Adipocyte (in vitro differentiated cells): ENCODE measurements around the gene ERBB4.
A peak's percentile ranks its signal among the peaks of the same experiment; 100 is the strongest.

Experiments used
- DNase-seq: peaks from one replicate; pipeline ENCODE4 v3.0.0-alpha.2; 2015; ENCODE audit warnings: low read depth
- H3K27me3 ChIP-seq: replicated peaks from 2 replicates; pipeline ENCODE4 v1.7.0; 2013; ENCODE audit warnings: mild to moderate bottlenecking, low read length, moderate library complexity; ENCODE audit not compliant: control insufficient read depth, insufficient read depth
- H3K36me3 ChIP-seq: 2 replicates; pipeline ENCODE4 v1.7.0; 2013; ENCODE audit warnings: low read length, mild to moderate bottlenecking, moderate library complexity; ENCODE audit not compliant: control insufficient read depth, insufficient read depth, severe bottlenecking
- H3K4me1 ChIP-seq: 2 replicates; pipeline ENCODE4 v1.7.0; 2013; ENCODE audit warnings: mild to moderate bottlenecking, low read length, moderate library complexity; ENCODE audit not compliant: control insufficient read depth, insufficient read depth
- H3K4me3 ChIP-seq: 2 replicates; pipeline ENCODE4 v1.7.0; 2013; ENCODE audit warnings: mild to moderate bottlenecking, low read length, moderate library complexity
- H3K9ac ChIP-seq: 2 replicates; pipeline ENCODE4 v1.7.0; 2013; ENCODE audit warnings: mild to moderate bottlenecking, low read length, moderate library complexity
- H3K9me3 ChIP-seq: 2 replicates; pipeline ENCODE4 v1.7.0; 2013; ENCODE audit warnings: mild to moderate bottlenecking, low read length, moderate library complexity; ENCODE audit not compliant: control insufficient read depth

ERBB4 gene

DNA sequence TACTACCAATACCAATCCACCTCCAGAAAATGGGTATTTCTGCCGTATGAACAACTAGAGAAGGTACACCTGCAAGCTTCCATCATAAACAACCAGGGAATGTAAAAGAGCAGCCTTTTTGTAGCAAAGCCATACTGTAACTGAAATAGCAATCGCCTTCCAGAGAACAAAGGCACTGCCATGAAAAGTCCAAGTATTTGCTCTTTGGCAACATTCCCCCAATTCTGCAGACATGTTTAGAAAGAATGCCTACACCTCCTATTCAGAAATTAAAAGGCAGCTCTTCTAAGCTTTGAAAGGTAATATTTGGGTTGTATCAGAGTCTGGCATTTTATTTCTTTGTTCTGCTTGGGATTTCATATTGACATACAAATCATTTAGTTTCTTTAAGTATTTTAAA lies 487.7 kb downstream of the ERBB4 start:
- Histone ChIP-seq H3K4me1 (no peaks in the 10 kb centered on the region), H3K9ac (no peak overlapping the region), H3K36me3 (no peaks in the 10 kb centered on the region), H3K4me3 (no peak overlapping the region), H3K27me3 (no peaks in the 10 kb centered on the region), H3K9me3 (peaks cover 21% of the 10 kb centered on the region)
- no peak for DNase-seq

GRCh38 chr2:212042562-212042961 lies 496.0 kb downstream of the ERBB4 start:
- no peaks in the 10 kb centered on the region for H3K27me3 ChIP-seq
- no peaks in the 10 kb centered on the region for H3K36me3 ChIP-seq
- no peak overlapping the region for H3K9ac ChIP-seq
- no peak for DNase-seq
- H3K4me1 ChIP-seq, result no peaks in the 10 kb centered on the region
- H3K9me3 ChIP-seq, result no peaks in the 10 kb centered on the region
- H3K4me3 ChIP-seq, result no peak overlapping the region

- Histone ChIP-seq H3K4me1 (peaks cover 12% of the 10 kb centered on the region), H3K27me3 (no peaks in the 10 kb centered on the region), H3K4me3 (no peak overlapping the region), H3K9ac (no peak overlapping the region), H3K36me3 (no peaks in the 10 kb centered on the region), H3K9me3 (no peaks in the 10 kb centered on the region)
- no peak for DNase-seq
Observed at GRCh38 chr2:212037062-212037461, 501.5 kb downstream of the ERBB4 start.

DNA sequence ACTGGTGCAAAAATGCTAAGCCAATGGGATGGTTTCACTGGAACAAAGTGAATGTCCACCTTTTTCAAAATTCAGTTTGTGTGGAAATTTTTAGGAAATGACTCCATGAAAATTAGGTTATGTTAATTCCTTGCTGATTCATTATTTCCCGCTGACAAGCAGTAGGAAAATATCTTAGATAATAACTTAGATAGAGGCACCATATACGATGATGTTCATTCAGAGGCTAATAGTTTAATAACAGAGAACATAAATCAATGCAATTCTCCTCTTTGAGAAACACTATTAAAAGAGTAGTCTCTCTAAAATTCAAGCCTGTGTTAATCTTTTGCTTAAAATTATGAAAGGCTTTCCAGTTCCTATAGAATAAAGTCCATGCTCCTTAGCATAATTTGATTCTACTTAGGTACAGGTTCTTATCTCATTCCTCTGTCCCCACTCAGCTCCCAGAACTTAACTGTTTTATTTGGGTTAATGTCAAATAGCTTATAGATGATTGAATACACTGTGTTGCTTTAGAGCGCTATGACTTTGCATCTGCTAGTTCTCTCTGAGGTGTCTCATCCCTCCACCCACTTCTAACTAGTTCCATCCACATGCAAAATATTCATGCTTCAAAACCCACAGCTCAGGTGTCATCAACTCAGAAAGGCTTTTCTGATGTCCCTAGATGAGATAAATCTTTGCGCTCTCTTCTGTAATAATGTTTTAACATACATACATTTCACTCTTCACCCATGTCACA lies 503.6 kb downstream of the ERBB4 start:
- Histone ChIP-seq H3K9ac (no peak overlapping the region), H3K36me3 (no peaks in the 10 kb centered on the region), H3K4me3 (no peak overlapping the region), H3K9me3 (no peaks in the 10 kb centered on the region), H3K27me3 (no peaks in the 10 kb centered on the region), H3K4me1 (peaks cover 20% of the 10 kb centered on the region)
- DNase-seq, result no peak

DNA sequence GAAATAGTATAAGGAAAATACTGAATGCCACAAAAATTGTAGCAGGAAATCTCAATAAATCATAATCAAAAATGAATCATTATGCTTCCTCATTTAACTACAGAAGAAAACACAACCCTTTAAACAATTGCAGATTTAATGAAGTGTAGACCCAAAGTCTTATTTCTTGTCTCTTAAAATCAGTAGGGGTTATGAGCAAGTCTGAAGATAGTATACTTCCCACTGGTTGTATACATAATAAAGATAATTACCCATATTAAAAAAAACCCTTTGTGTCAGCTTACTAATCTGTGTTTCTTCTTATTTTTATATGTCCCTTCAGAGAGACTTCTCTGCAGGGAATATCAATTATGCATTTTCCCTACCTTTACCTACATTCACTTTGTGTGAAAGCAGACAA lies 504.7 kb downstream of the ERBB4 start:
- Histone ChIP-seq H3K9ac (no peak overlapping the region), H3K4me1 (peaks cover 20% of the 10 kb centered on the region), H3K9me3 (no peaks in the 10 kb centered on the region), H3K36me3 (no peaks in the 10 kb centered on the region), H3K4me3 (no peak overlapping the region), H3K27me3 (no peaks in the 10 kb centered on the region)
- no peak for DNase-seq

- Histone ChIP-seq H3K4me3 (peak overlapping the region; percentile 64), H3K36me3 (no peaks in the 10 kb centered on the region), H3K4me1 (peaks cover 30% of the 10 kb centered on the region), H3K9me3 (no peaks in the 10 kb centered on the region), H3K27me3 (no peaks in the 10 kb centered on the region), H3K9ac (peak overlapping the region; percentile 52)
- DNase-seq, result peak; percentile 73
Observed at GRCh38 chr2:212032536-212033219, 505.9 kb downstream of the ERBB4 start.

DNA sequence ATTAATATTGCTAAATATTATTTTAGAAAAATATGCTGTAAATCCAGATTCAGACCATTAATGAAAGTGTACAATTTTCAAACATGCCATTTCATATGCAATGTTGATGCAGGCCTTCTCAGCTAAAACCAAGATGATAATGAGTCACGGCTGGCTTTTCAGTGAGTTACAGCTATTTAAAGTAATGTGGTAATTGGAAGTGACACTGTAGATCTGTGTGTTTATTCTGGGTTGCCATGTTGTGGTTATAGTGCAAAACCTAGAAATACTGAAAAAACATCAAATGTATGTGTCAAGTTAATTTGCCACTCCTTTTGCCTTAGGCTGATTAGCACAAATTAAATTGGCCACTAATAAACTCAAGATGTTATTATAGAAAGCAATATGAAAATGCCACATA lies 506.6 kb downstream of the ERBB4 start:
- peaks cover 36% of the 10 kb centered on the region for H3K4me1 ChIP-seq
- H3K9ac ChIP-seq, result peak overlapping the region; percentile 52
- H3K27me3 ChIP-seq, result no peaks in the 10 kb centered on the region
- no peaks in the 10 kb centered on the region for H3K9me3 ChIP-seq
- H3K36me3 ChIP-seq, result no peaks in the 10 kb centered on the region
- peak overlapping the region; percentile 64 for H3K4me3 ChIP-seq
- peak; percentile 92 for DNase-seq

DNA sequence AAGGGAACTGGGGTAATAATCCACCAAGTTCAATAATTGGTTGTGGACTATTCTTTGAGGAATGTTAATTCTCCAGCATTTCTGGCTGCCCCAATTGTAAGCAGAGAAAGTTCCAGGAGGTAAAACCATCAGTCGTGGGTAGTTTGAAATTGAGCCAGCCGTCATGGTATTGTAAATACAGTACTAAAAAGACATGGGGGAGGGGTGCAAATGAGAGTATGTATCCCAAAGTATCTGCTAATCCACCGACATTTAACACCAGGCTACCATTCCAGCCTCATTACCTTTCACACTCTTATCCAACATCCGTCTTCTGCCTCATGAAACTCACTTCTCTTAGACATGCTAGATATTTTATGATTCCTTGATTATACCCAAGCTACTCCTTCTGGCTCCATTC lies 507.9 kb downstream of the ERBB4 start:
- Histone ChIP-seq H3K27me3 (no peaks in the 10 kb centered on the region), H3K9me3 (no peaks in the 10 kb centered on the region), H3K9ac (no peak overlapping the region), H3K36me3 (no peaks in the 10 kb centered on the region), H3K4me3 (no peak overlapping the region), H3K4me1 (peaks cover 36% of the 10 kb centered on the region)
- DNase-seq, result no peak

GRCh38 chr2:212028798-212029394 lies 509.7 kb downstream of the ERBB4 start:
- Histone ChIP-seq H3K27me3 (no peaks in the 10 kb centered on the region), H3K36me3 (no peaks in the 10 kb centered on the region), H3K9ac (no peak overlapping the region), H3K4me3 (no peak overlapping the region), H3K9me3 (no peaks in the 10 kb centered on the region), H3K4me1 (peaks cover 36% of the 10 kb centered on the region)
- no peak for DNase-seq

DNA sequence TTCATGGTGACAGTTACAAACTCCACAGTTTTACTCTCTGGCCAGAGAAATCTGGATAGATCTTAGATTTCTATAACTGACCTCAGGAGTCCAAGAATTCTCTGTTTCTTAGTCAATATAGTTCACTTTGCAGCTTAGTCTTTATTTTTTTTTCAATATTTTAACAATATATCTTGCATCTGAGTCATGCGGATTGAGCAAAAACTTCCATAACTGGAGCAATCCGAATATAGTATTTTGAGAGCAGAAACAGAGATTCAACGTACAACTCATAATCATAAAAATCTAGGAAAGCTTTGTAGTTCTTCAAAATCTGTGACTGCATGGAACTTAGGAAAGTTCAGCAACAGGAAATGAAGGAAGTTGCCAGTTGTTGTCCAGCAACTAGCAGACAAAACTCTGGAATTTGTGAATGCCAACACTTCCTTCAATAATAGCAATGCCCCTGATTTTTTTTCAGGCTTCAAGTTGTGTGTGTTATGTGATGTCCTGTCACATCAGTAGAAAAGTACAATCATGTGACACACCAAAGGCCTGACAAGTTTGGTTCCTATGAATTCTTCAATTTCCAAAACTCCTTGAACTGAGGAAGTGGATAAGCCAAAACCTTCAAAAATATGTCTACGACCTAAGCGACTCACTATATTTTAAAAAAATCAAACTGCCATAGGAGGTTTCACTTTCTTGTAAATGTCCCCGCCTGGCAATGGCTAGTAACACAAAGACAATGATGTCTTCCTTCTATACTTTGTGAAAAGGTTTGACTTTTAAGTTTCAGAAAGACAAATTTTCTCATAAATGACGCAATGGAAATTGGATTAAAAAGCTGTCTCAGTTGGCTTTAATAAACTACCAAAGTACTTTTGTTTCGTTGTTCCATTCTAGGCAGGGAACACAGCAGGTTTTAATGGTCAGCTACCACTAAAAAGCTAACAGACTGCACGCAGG lies 510.6 kb downstream of the ERBB4 start:
- Histone ChIP-seq H3K27me3 (no peaks in the 10 kb centered on the region), H3K9me3 (no peaks in the 10 kb centered on the region), H3K36me3 (no peaks in the 10 kb centered on the region), H3K4me1 (peaks cover 32% of the 10 kb centered on the region), H3K4me3 (no peak overlapping the region), H3K9ac (no peak overlapping the region)
- DNase-seq, result peak; percentile 83

DNA sequence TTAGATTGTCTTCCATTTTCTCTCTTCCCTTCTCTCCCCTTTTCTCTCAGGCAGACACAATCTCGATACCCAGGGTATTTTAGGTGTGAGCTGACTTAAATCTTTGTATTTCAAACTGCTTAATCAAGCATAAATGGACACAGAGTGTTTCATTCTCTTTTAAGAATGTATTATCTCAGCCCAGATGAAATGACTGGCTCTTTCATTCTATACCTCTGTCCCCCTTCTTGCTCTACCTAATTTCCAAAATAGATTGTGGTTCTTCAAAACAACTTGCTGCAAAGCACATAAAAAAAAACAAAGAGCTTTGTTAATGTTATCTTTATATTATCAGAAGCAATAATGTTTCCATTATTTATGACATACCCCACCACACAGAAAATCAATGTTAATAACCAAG lies 514.6 kb downstream of the ERBB4 start:
- Histone ChIP-seq H3K4me1 (peaks cover 16% of the 10 kb centered on the region), H3K9me3 (no peaks in the 10 kb centered on the region), H3K9ac (no peak overlapping the region), H3K36me3 (no peaks in the 10 kb centered on the region), H3K4me3 (no peak overlapping the region), H3K27me3 (no peaks in the 10 kb centered on the region)
- DNase-seq, result no peak
